Measurements from ENCODE around the gene MAT1A. TPM values are rescaled to one million over a fixed set of nuclear protein-coding genes. Genes with fewer than 3 reads are reported as not detected.

MAT1A gene
- total RNA-seq, 1 experiment from 2014 or later = 1.6 TPM

- Histone ChIP-seq H3K79me2 (ENCODE audit: insufficient read depth, low read length) (no peaks in the 10 kb centered on the region), H3K27ac (ENCODE audit: low read depth, low read length) (no peak overlapping the region), H3K4me3 (replicated peaks in 1 of 2; ENCODE audit: low read depth in 1 of 2, low read length in 2 of 2) (no peak overlapping the region), H3K27me3 (ENCODE audit: insufficient read depth, low read length) (no peaks in the 10 kb centered on the region), H3K4me1 (ENCODE audit: control insufficient read depth in 1 of 2, insufficient read depth in 2 of 2, low read length in 2 of 2) (peaks cover 0 to 10% of the 10 kb centered on the region in 2 experiments; a peak in 3 of 4 replicates), H4K20me1 (ENCODE audit: insufficient read depth) (no peaks in the 10 kb centered on the region), H3K4me2 (ENCODE audit: low read length) (no peak overlapping the region), H3K9me3 (ENCODE audit: control insufficient read depth in 1 of 2, insufficient read depth in 1 of 2, low read depth in 1 of 2, low read length in 2 of 2) (no peaks in the 10 kb centered on the region), H2AFZ (ENCODE audit: low read depth, low read length, poor library complexity, severe bottlenecking) (no peak overlapping the region), H3K36me3 (ENCODE audit: control insufficient read depth in 1 of 2, insufficient read depth in 2 of 2, low read length in 2 of 2) (no peaks in the 10 kb centered on the region), H3K9me2 (ENCODE audit: insufficient read depth) (peaks cover 3% of the 10 kb centered on the region; the same call in 1 of the 2 replicates), H3K9ac (ENCODE audit: low read length) (no peak overlapping the region)
- ATAC-seq (no peak), DNase-seq (ENCODE audit: low read depth, low spot score) (no peak)
- TF ChIP-seq SIN3A (IDR thresholded peaks at IDR 0.05; ENCODE audit: low read depth) (no peak), EGR1 (IDR thresholded peaks at IDR 0.05; ENCODE audit: low read depth) (no peak), EZH2phosphoT487 (IDR thresholded peaks at IDR 0.05; ENCODE audit: borderline replicate concordance) (no peak)
- no TSS peak for BruUV-seq (replicated peaks)
- ChIA-PET RAD21 (ENCODE audit: low non-redundant PET in 1 of 2, low total read pairs in 2 of 2, uncharacterized antibody in 2 of 2, unreplicated experiment in 2 of 2) (no interaction called here), POLR2A (no interaction called here), CTCF (no interaction called here)
- intact Hi-C loops (cut with micrococcal nuclease) = no loop called here
Measured at GRCh38 chr10:80320377-80320776, 30.9 kb upstream of the MAT1A start.

- BruUV-seq (replicated peaks) = no TSS peak
- CTCF ChIA-PET = no interaction called here
- ATAC-seq (no peak), DNase-seq (ENCODE audit: low read depth, low spot score) (no peak)
- intact Hi-C loops (cut with micrococcal nuclease) = no loop called here
- no peak overlapping the region for H3K4me2 ChIP-seq (ENCODE audit: low read length)
- POLR2A ChIA-PET = no interaction called here
- H3K9ac ChIP-seq (ENCODE audit: low read length) = no peak overlapping the region
- peaks cover 0 to 10% of the 10 kb centered on the region in 2 experiments; a peak in 3 of 4 replicates for H3K4me1 ChIP-seq (ENCODE audit: control insufficient read depth in 1 of 2, insufficient read depth in 2 of 2, low read length in 2 of 2)
- no peak for TF ChIP-seq EZH2 (IDR thresholded peaks at IDR 0.05)
- TF ChIP-seq CEBPB (IDR thresholded peaks at IDR 0.05; ENCODE audit: low read depth) = no peak
- no peak for TF ChIP-seq POLR2A (IDR thresholded peaks at IDR 0.05; ENCODE audit: borderline replicate concordance, extremely low read depth, insufficient read depth, insufficient read length)
- TF ChIP-seq CTCF (IDR thresholded peaks at IDR 0.05 in 2 of 3, conservative IDR thresholded peaks at IDR 0.05 in 1 of 3; ENCODE audit: borderline replicate concordance in 1 of 3, insufficient read depth in 1 of 3, low read depth in 2 of 3, low read length in 2 of 3) = no peak
- no peak for TF ChIP-seq MAX (IDR thresholded peaks at IDR 0.05)
- RAD21 ChIA-PET (ENCODE audit: low non-redundant PET in 1 of 2, low total read pairs in 2 of 2, uncharacterized antibody in 2 of 2, unreplicated experiment in 2 of 2) = no interaction called here
- peaks cover 3% of the 10 kb centered on the region; the same call in 1 of the 2 replicates for H3K9me2 ChIP-seq (ENCODE audit: insufficient read depth)
- H4K20me1 ChIP-seq (ENCODE audit: insufficient read depth) = no peaks in the 10 kb centered on the region
- H3K4me3 ChIP-seq (replicated peaks in 1 of 2; ENCODE audit: low read depth in 1 of 2, low read length in 2 of 2) = no peak overlapping the region
- H3K36me3 ChIP-seq (ENCODE audit: control insufficient read depth in 1 of 2, insufficient read depth in 2 of 2, low read length in 2 of 2) = no peaks in the 10 kb centered on the region
- no peaks in the 10 kb centered on the region for H3K9me3 ChIP-seq (ENCODE audit: control insufficient read depth in 1 of 2, insufficient read depth in 1 of 2, low read depth in 1 of 2, low read length in 2 of 2)
- H2AFZ ChIP-seq (ENCODE audit: low read depth, low read length, poor library complexity, severe bottlenecking) = no peak overlapping the region
- no peaks in the 10 kb centered on the region for H3K79me2 ChIP-seq (ENCODE audit: insufficient read depth, low read length)
- H3K27ac ChIP-seq (ENCODE audit: low read depth, low read length) = no peak overlapping the region
- H3K27me3 ChIP-seq (ENCODE audit: insufficient read depth, low read length) = no peaks in the 10 kb centered on the region
Measured at GRCh38 chr10:80319725-80320290, 30.4 kb upstream of the MAT1A start.
